Endothelial cell of umbilical vein (primary cell): ENCODE measurements around the gene GAPDHS. TPM values are rescaled to one million over a fixed set of nuclear protein-coding genes. Genes with fewer than 3 reads are reported as not detected.

Source experiments
- BruUV-seq: library from RNA; stranded (reverse); fragments of 400-500 nt; replicated peaks from 2 replicates; lab custom pipeline; 2021; lab: Mats Ljungman, UMichigan
- CTCF ChIA-PET: fragments of 300-600, 350-600 bp; sonication (Branson Sonifier 250); formaldehyde crosslinking; loops from one replicate; lab custom pipeline; 2021; ENCODE audit warnings: antibody characterized with exemption, inconsistent platforms; lab: Charles Lee
- POLR2A ChIA-PET: fragments of 300-600, 350-600 bp; sonication (Branson Sonifier 250); formaldehyde crosslinking; loops from one replicate; lab custom pipeline; 2021; ENCODE audit warnings: antibody characterized with exemption, inconsistent platforms; lab: Charles Lee
- DNase-seq: peaks from one replicate; pipeline ENCODE4 v3.0.0-alpha.2; 2011; ENCODE audit warnings: low read depth, low spot score
- FAIRE-seq: peaks from 2 replicates; lab custom pipeline; 2011; peaks lifted over from hg19 to GRCh38; lab: Jason Lieb, UNC
- H2AFZ ChIP-seq: 2 replicates; pipeline ENCODE4 v1.6.0; 2012; ENCODE audit warnings: low read depth, low read length, control low read depth, inconsistent platforms
- H3K27ac ChIP-seq: 2 replicates; pipeline ENCODE4 v1.5.1; 2011; ENCODE audit warnings: low read depth, mild to moderate bottlenecking, control low read depth, low read length, moderate library complexity; ENCODE audit not compliant: insufficient read depth
- H3K27me3 ChIP-seq, 2 experiments: 2 replicates each; pipeline versions ENCODE4 v1.6.0 to v1.6.1; 2011; ENCODE audit warnings: low read length in 2 of 2, mixed read lengths in 1 of 2; ENCODE audit not compliant: control insufficient read depth in 2 of 2, insufficient read depth in 2 of 2
- H3K36me3 ChIP-seq, 2 experiments: 2 replicates in 1 of 2; 3 replicates in 1 of 2; pipeline ENCODE4 v1.5.1; 2011; ENCODE audit warnings: low read length in 2 of 2, mild to moderate bottlenecking in 1 of 2, moderate library complexity in 1 of 2; ENCODE audit not compliant: control insufficient read depth in 2 of 2, insufficient read depth in 2 of 2; ENCODE audit errors: extremely low read depth in 1 of 2
- H3K4me1 ChIP-seq: 3 replicates; pipeline ENCODE4 v1.5.1; 2011; ENCODE audit warnings: mild to moderate bottlenecking, low read length; ENCODE audit not compliant: control insufficient read depth, insufficient read depth; ENCODE audit errors: extremely low read depth
- H3K4me2 ChIP-seq: 2 replicates; pipeline ENCODE4 v1.6.1; 2011; ENCODE audit warnings: low read length, control low read depth, mixed read lengths; ENCODE audit not compliant: insufficient read depth
- H3K4me3 ChIP-seq, 3 experiments: fragments of 200-600 bp in 1 of 3; sonication (generic), shearing (Covaris generic) in 1 of 3; replicated peaks in 1 of 3; 2 replicates each; pipeline ENCODE4 v1.5.1; 2011 to 2016; ENCODE audit warnings: control low read depth in 3 of 3, low read length in 3 of 3, mild to moderate bottlenecking in 2 of 3, inconsistent platforms in 1 of 3, low read depth in 1 of 3, moderate library complexity in 1 of 3; ENCODE audit not compliant: insufficient read depth in 1 of 3
- H3K79me2 ChIP-seq: 2 replicates; pipeline ENCODE4 v1.6.0; 2012; ENCODE audit warnings: low read length, inconsistent platforms; ENCODE audit not compliant: control insufficient read depth, insufficient read depth
- H3K9ac ChIP-seq: replicated peaks from 2 replicates; pipeline ENCODE3; 2011; ENCODE audit warnings: low read length, control low read depth; ENCODE audit not compliant: insufficient read depth; ENCODE audit errors: extremely low read depth
- H3K9me1 ChIP-seq: replicated peaks from 3 replicates; pipeline ENCODE4 v1.6.0; 2011; ENCODE audit warnings: mild to moderate bottlenecking, low read length; ENCODE audit not compliant: control insufficient read depth, insufficient read depth; ENCODE audit errors: extremely low read depth
- H3K9me3 ChIP-seq: replicated peaks from 2 replicates; pipeline ENCODE4 v1.5.1; 2012; ENCODE audit warnings: low read length, inconsistent platforms; ENCODE audit not compliant: control insufficient read depth, insufficient read depth
- H4K20me1 ChIP-seq: replicated peaks from 2 replicates; pipeline ENCODE3; 2011; ENCODE audit warnings: mild to moderate bottlenecking, low read length; ENCODE audit not compliant: control insufficient read depth, insufficient read depth; ENCODE audit errors: extremely low read depth
- EZH2 ChIP-seq: IDR thresholded peaks from 2 replicates; pipeline ENCODE4 v1.6.1; 2012; ENCODE audit warnings: borderline replicate concordance, low read depth, mild to moderate bottlenecking, moderate library complexity, low read length, inconsistent platforms; ENCODE audit not compliant: severe bottlenecking
- FOS ChIP-seq: IDR thresholded peaks from 2 replicates; pipeline ENCODE4 v1.6.1; 2011; ENCODE audit warnings: mild to moderate bottlenecking, low read length, moderate library complexity, borderline replicate concordance; ENCODE audit not compliant: insufficient read depth
- GATA2 ChIP-seq: IDR thresholded peaks from 2 replicates; pipeline ENCODE4 v1.7.0; 2011; ENCODE audit warnings: low read depth, mild to moderate bottlenecking, moderate library complexity, mixed read lengths, low read length; ENCODE audit not compliant: insufficient read length, insufficient read depth
- JUN ChIP-seq: IDR thresholded peaks from 2 replicates; pipeline ENCODE4 v1.6.1; 2011; ENCODE audit warnings: borderline replicate concordance, low read depth; ENCODE audit not compliant: insufficient read length, insufficient read depth
- MYC ChIP-seq: IDR thresholded peaks from one replicate; pipeline ENCODE4 v1.6.1; 2011; ENCODE audit warnings: mild to moderate bottlenecking, low read depth, low read length
- POLR2A ChIP-seq: IDR thresholded peaks from 2 replicates; pipeline ENCODE4 v1.6.1; 2012; ENCODE audit warnings: low read depth, mild to moderate bottlenecking, control low read depth, low read length
- POLR2AphosphoS5 ChIP-seq: IDR thresholded peaks from 2 replicates; pipeline ENCODE4 v1.6.1; 2012; ENCODE audit warnings: low read depth, mild to moderate bottlenecking, control low read depth, low read length, moderate library complexity; ENCODE audit not compliant: insufficient read depth
- dilution Hi-C: fragments of 300-500 bp; cut with MboI; formaldehyde crosslinking; loops from one replicate; pipeline ENCODE4 v1.15.0; 2019; ENCODE audit warnings: low sequenced_read_pairs; ENCODE audit not compliant: extremely low pct_ligation_motif_present
- intact Hi-C: fragments of 100-400 bp; cut with micrococcal nuclease; formaldehyde crosslinking; loops from one replicate; pipeline ENCODE4 v1.10.0; 2022
- polyA plus RNA-seq, 4 experiments: library from polyadenylated mRNA; depleted of rRNA in 3 of 4; stranded (reverse) in 3 of 4; unstranded in 1 of 4; fragments of >200 nt; gene quantifications; 2 replicates each; pipeline versions ENCODE4 v1.2.1 to v1.2.3, GENCODE V29; 2011 to 2012; ENCODE audit warnings: missing spikeins in 1 of 4
- total RNA-seq: library from RNA; stranded (reverse); gene quantifications from 2 replicates; pipeline ENCODE4 v1.2.3, GENCODE V29; 2021
- TF ChIP-seq, protein P1 (sequence below), 2 donors: IDR thresholded peaks; 1 replicate in 1 of 2; 2 replicates in 1 of 2; pipeline ENCODE4 v1.5.1; 2011; ENCODE audit warnings: low read length in 2 of 2, mild to moderate bottlenecking in 2 of 2, moderate library complexity in 2 of 2, control low read depth in 1 of 2, inconsistent platforms in 1 of 2, low read depth in 1 of 2; ENCODE audit not compliant: insufficient read depth in 1 of 2; ENCODE audit errors: extremely low read depth in 1 of 2
- TF ChIP-seq, protein P2 (sequence below): IDR thresholded peaks from 2 replicates; pipeline ENCODE4 v1.6.1; 2011; ENCODE audit not compliant: insufficient read depth, insufficient read length

Gene GAPDHS
- total and polyA plus RNA-seq, 2 donors (not counting 3 experiments of a cell fraction or from before 2014, with no cell fraction given): not detected

DNA sequence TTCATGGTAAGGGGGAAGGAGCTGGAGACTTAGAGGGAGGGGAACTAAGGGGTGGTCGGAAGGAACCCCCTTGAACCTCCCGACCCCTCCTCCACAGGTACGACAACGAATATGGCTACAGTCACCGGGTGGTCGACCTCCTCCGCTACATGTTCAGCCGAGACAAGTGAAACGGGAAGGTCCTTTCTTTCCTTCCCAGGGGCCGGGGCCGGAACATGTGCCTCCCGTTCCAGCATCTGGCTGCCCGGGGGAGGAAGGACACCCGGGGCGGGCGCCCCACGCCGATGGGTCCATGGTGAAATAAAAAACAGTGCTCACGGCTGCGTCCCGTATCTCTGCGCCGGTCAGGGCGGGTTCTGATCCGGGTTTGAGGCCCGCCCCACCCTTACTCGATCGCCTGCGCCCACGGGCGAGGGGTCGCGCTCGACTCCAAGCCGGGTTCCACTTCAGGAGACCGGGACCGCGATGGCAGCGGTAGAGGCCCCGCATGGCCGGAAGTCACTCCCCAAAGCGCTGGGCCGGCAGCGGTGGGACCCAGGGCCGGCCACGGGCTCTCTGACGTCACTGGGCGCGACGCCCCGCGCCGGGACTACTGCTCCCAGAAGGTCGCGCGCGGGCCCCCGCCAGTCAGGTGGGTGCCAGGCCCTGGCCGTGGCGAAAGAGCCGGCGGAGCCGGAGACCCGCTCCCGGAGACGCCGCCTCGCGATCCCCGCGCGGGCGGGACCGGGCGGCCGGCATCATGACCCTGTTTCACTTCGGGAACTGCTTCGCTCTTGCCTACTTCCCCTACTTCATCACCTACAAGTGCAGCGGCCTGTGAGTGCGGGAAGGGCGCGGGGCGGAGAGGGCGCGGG, 12.0 kb downstream of the GAPDHS start, which contains the start of gene TMEM147:
Gene TMEM147, plus strand, starts transcription at position 626 of the 854 bp plus-strand sequence. Its CDS starts 114 bp downstream, at position 740.
- Histone ChIP-seq H3K9me1 (no peaks in the 10 kb centered on the region), H3K4me2 (peak within 1 kb of the TSS; percentile 88), H3K9me3 (no peaks in the 10 kb centered on the region), H3K36me3 (no peaks in the 10 kb centered on the region), H3K27me3 (no peaks in the 10 kb centered on the region), H3K27ac (peak within 1 kb of the TSS; percentile 79), H3K4me3 (peak within 1 kb of the TSS; percentile 77 to 88 (median 88)), H2AFZ (peak within 1 kb of the TSS; percentile 81), H3K4me1 (peaks cover 16% of the 10 kb centered on the region), H3K9ac (peak within 1 kb of the TSS; percentile 87), H3K79me2 (peaks cover 15% of the 10 kb centered on the region), H4K20me1 (no peaks in the 10 kb centered on the region)
- DNase-seq (peak; percentile 82), FAIRE-seq (peak; percentile 88)
- dilution Hi-C loops (no loop called here), intact Hi-C loops (loop anchor here (1.0 to 5.0 kb wide), 4 partner anchors 67 to 386 kb away; partner anchors contain the start of genes HAUS5 and RBM42)
- CTCF ChIA-PET: interaction anchor here (1.0 kb wide), 1 partner anchor 35 kb away, joined by 4 read pairs; no protein-coding TSS in a partner anchor
- POLR2A ChIA-PET: no interaction called here
- TSS peak; percentile 83 for BruUV-seq
- TF ChIP-seq POLR2A: peak; percentile 87
- no peak for TF ChIP-seq FOS
- TF ChIP-seq, protein P1, sequence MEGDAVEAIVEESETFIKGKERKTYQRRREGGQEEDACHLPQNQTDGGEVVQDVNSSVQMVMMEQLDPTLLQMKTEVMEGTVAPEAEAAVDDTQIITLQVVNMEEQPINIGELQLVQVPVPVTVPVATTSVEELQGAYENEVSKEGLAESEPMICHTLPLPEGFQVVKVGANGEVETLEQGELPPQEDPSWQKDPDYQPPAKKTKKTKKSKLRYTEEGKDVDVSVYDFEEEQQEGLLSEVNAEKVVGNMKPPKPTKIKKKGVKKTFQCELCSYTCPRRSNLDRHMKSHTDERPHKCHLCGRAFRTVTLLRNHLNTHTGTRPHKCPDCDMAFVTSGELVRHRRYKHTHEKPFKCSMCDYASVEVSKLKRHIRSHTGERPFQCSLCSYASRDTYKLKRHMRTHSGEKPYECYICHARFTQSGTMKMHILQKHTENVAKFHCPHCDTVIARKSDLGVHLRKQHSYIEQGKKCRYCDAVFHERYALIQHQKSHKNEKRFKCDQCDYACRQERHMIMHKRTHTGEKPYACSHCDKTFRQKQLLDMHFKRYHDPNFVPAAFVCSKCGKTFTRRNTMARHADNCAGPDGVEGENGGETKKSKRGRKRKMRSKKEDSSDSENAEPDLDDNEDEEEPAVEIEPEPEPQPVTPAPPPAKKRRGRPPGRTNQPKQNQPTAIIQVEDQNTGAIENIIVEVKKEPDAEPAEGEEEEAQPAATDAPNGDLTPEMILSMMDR (IDR thresholded peaks at IDR 0.05; ENCODE audit: extremely low read depth in 1 of 2, insufficient read depth in 1 of 2, low read depth in 1 of 2, low read length in 2 of 2): no peak
- TF ChIP-seq POLR2AphosphoS5: peak; percentile 78
- no peak for TF ChIP-seq GATA2
- TF ChIP-seq MYC: peak; percentile 67
- TF ChIP-seq EZH2: no peak
- TF ChIP-seq, protein P2, sequence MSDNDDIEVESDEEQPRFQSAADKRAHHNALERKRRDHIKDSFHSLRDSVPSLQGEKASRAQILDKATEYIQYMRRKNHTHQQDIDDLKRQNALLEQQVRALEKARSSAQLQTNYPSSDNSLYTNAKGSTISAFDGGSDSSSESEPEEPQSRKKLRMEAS: no peak
- TF ChIP-seq JUN: no peak
